DMS53 (cell line): ENCODE results near the gene TP63.

Experiments used
- DNase-seq: peaks from one replicate; lab custom pipeline; 2025; lab: John Stamatoyannopoulos, UW

TP63 gene

DNA sequence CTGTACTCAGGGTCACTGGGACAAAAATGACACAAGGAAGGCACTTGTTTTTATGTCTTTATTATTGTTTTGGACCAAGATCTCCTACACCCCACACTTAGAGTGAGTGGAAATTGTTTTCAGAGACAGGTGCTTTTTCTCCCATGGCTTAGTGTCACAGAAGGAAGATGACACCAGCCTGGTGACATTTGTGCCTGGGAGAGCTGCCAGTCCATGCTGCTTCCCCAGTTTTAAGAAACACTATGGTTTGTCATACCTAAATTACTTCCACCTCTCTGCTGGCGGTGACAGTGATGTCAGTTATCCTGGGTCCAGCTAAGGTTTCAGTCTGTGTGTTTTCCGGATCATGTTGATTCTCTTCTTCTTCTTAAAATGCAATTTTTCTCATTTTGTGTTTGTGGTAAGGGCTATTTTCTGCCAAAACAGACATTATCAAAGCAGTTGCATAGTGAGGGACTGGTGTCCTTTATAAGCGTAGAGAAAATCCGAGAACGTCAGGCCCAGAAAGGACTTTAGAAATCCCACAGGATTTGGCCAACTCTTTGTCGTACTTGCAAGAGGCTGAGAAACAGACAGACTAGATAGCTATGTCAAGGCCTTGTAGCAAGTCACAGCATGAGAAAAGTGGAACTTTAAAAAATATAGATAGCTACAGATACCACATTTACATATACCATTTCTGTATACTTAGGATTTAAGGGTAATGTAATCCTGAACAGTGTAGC, 149.5 kb downstream of the TP63 start:
- DNase-seq = no peak

GRCh38 chr3:189781415-189781814, 150.2 kb downstream of the TP63 start:
- DNase-seq = no peak

- peak; percentile 2 for DNase-seq
These were observed 155.4 kb downstream of the TP63 start for GRCh38 chr3:189786479-189787064.

- no peak for DNase-seq
These were observed 156.0 kb downstream of the TP63 start for GRCh38 chr3:189787191-189787590.

DNA sequence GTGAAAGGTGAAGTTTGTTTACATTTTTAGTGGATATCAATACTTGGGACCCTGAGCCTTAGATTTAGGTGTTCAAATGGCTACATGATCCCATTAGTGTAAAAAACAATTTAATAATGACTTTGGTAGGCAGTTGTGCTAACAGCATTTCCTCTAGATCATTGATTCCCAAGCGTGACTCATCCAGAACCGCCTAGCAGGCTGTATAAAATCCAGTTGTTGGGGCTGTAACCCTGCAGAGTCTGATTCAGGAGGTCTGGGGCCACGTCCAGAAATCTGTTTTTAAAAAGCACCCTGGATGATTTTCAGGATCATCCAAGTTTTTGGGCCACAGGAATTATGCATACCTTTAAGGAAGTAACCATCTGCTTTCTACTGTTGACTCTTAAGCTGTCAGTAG, 156.4 kb downstream of the TP63 start:
- peak; percentile 9 for DNase-seq

- DNase-seq = no peak
These were observed 158.2 kb downstream of the TP63 start for GRCh38 chr3:189789432-189789831.

DNA sequence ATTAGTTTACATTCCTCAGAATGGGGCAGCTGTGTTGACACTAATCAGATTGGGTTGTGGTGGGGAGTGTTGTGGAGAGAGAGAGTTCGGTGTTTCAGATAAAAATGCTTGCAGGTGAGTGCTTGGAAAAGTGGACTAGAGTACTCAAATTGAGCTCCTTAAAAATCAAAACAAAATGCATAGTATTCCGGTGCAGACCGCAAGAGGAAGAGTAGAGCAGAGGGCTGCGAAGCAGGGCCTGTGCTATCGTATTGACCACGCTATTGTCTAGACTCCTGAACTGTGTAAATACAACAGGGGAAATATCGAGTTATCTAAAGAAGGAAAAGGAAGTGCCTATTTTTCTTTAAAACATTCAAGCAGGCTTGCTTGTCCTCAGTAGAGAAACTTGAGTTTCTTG, 159.5 kb downstream of the TP63 start:
- DNase-seq = peak; percentile 62

DNA sequence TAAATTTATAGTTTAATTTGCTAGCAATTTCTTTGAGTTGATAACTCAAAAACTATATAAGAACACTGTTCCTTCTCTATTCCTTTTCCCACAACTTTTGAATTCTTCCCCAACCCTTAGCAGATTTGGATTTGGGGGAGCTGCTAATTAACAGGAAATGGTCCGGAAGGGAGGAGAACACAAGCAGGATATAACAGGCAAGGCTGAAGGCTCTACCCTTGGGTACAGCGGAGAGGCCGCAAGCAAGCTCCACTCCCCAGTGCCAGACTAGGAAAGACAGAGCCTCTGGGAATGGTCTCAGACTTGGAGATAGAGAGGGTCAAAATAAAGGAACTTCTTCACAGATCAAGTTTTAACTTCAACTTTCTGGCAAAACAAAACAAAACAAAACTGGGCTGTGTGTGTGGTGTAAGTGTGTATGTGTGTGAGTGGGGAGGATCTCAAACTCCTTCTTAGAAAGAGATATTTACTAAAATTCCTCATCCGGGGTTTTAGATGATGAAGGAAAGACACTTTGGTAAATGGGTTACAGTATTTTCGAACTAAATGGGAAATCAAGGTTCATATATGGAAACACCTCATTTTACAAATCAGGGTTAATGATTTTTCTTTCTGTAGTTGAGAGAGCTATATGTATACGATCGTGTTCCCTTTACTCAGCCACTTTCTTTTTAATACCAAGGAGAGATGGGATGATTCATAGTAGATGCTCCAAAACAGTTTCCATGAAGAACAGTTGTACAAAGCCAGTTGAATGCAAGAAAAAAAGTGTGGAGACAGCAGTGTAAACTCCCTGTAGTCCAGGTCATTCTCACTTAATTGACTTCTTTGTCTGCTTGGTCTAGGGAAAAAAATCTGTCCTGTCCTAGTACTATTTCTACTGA, 161.1 kb downstream of the TP63 start:
- no peak for DNase-seq

- DNase-seq = no peak
These were observed 163.3 kb downstream of the TP63 start for GRCh38 chr3:189794518-189794917.

- DNase-seq = no peak
These were observed 166.0 kb downstream of the TP63 start for GRCh38 chr3:189797103-189797750.

DNA sequence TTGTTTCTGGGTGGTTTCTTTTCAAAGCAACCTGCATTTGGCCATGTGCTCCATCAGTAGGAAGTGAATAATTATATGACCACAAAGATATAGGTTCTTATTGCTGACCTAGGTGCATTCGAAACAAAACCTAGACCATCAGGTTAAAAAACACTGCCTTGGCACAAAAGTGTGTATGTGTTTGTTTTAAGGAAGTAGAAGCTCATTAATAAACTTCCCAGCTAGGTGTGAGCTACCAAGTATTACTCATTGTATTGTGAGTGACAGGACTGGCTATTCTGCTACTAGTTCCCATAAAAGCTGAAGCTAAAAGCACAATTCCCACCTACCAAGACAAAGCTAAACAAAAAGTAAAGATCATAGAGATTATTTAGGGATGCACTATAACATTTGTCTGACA, 168.2 kb downstream of the TP63 start:
- no peak for DNase-seq

DNA sequence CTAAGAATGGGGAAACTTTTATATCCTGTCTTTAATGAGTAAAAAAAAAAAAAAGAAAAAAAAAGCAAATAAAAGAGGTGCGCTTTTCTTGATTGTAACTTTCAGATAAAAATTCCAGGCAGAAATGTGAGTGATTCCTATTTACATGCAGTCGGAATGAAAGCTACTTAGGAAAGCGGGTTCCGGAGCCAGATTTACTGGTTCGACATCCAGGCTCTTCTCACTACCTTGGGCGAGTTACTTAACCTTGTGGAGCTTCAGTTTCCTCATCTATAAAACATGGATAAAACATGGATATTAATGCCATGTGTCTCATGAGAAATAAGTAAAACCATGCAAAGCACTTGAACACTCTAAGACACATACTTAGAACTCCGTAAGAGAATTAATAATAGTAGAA, 169.2 kb downstream of the TP63 start:
- DNase-seq = no peak

GRCh38 chr3:189803254-189803653, 172.1 kb downstream of the TP63 start:
- no peak for DNase-seq

GRCh38 chr3:189805375-189806067, 174.3 kb downstream of the TP63 start:
- no peak for DNase-seq

DNA sequence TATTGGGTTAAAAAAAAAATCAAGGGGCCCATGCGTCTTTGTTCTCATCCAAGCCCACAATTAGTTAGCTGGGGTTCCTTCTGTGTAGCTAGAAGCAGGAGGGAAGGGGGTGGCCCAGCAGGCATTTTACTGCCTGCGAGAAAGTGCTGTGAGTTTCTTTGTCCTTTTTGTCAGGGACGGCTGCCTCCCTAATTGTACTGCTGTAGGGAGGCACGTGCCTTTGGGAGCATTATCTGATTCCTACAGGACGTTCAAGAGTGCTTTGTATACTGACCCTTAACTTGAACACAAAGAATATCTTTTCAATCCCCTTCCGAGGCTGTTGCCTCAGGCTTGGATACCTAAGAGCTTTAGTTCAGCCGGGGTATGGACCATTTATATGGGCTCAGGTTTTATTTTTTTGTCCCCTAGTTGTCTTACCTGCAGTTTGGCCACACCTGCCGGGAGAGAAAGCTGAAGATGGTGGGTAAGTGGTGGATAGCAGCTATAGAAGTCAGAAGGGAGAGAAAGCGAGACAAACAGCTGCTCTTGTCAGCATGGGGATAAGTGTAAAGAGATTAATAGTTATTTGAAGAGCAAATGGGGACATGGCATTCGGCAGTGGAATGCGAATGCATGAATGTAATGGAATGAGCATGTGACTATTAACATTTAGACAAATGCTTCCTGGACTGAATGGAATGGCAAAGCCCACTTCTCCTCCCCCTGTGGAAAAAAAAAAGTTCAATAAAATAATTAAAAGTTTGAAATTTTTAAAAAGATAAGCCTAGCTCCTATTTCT, 175.2 kb downstream of the TP63 start:
- DNase-seq = no peak

DNA sequence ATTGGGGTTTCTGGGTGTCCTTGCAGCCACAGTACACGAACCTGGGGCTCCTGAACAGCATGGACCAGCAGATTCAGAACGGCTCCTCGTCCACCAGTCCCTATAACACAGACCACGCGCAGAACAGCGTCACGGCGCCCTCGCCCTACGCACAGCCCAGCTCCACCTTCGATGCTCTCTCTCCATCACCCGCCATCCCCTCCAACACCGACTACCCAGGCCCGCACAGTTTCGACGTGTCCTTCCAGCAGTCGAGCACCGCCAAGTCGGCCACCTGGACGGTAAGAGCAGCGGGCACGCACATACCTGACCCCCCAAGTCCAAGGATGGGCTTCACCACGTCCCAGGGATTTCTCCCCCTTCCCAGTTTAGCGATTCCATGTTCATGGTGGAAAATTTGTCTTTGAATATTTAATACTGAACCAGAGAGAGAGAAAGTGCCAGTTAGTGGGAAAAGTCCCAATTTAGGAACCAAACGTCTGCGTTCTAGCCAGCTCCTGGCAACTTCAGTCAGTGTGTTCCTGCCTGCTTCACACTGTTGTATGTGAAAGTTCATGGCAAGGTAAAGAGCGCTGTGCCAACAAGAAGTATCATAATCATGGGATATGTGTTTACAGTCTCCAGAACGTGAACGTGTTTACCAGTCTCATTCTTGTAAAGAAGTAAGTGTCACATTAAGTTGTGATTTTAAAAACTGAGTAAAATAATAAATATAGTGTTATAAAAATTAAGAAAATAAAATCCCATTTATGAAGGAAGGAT, 177.2 kb downstream of the TP63 start:
- DNase-seq = no peak

- no peak for DNase-seq
These were observed 178.4 kb downstream of the TP63 start for GRCh38 chr3:189809583-189809982.

DNA sequence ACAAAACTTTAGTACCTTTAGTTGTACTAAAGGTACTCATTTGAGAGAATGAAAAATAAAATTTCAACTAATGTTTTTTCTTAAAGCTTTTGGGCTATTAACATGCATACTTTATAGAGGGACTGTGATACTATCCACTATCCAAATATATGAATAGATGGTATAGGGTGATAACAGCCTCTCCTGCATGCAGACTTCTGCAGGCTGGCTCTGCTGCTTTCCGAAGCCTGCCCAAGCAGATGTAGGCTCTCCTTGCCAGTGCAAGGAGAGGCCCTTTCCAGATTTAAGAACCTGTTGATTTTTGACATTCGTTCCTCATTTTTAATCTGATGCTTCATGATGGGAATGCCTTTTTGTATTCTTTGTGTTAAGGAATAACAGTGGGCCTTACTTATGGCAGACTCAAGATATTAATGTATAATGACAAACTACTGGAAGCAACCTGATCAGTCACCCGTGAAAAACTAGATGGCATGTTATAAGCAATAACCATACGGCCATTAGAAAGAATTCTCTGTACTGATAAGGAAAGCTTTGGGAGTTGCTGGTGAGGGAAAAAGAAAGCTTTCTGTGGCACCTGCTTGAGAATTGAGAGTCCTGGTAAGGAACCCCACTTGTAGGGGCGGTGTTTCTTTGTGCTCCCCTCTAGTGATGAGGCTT, 181.7 kb downstream of the TP63 start:
- DNase-seq = no peak

- DNase-seq = no peak
These were observed 182.6 kb downstream of the TP63 start for GRCh38 chr3:189813647-189814240.
